Astrocyte (in vitro differentiated cells and primary cell): ENCODE measurements around the gene CREB3L2. TPM values are rescaled to one million over a fixed set of nuclear protein-coding genes. Genes with fewer than 3 reads are reported as not detected.

Source experiments
- DNase-seq: peaks from one replicate; pipeline ENCODE4 v3.0.0-alpha.2; 2010; ENCODE audit warnings: low read depth
- FAIRE-seq: peaks from 2 replicates; lab custom pipeline; 2011; peaks lifted over from hg19 to GRCh38; lab: Jason Lieb, UNC
- H2AFZ ChIP-seq: 2 replicates; pipeline ENCODE4 v1.6.0; 2012; ENCODE audit warnings: low read depth, low read length, inconsistent platforms
- H3K27ac ChIP-seq: 2 replicates; pipeline ENCODE4 v1.5.1; 2011; ENCODE audit warnings: low read depth, low read length, inconsistent platforms
- H3K27me3 ChIP-seq: 2 replicates; pipeline ENCODE4 v1.6.0; 2011; ENCODE audit warnings: low read length, inconsistent platforms; ENCODE audit not compliant: insufficient read depth
- H3K36me3 ChIP-seq: 2 replicates; pipeline ENCODE4 v1.5.1; 2011; ENCODE audit warnings: low read length, inconsistent platforms; ENCODE audit not compliant: insufficient read depth
- H3K4me1 ChIP-seq: 2 replicates; pipeline ENCODE4 v1.5.1; 2011; ENCODE audit warnings: low read length, inconsistent platforms; ENCODE audit not compliant: insufficient read depth
- H3K4me2 ChIP-seq: 2 replicates; pipeline ENCODE4 v1.6.0; 2012; ENCODE audit warnings: low read length, inconsistent platforms
- H3K4me3 ChIP-seq: 2 replicates; pipeline ENCODE4 v1.5.1; 2011; ENCODE audit warnings: low read depth, mild to moderate bottlenecking, low read length, inconsistent platforms; ENCODE audit not compliant: insufficient read depth
- H3K79me2 ChIP-seq: 2 replicates; pipeline ENCODE4 v1.6.0; 2012; ENCODE audit warnings: mild to moderate bottlenecking, low read length, inconsistent platforms; ENCODE audit not compliant: insufficient read depth
- H3K9ac ChIP-seq: 2 replicates; pipeline ENCODE4 v1.6.0; 2012; ENCODE audit warnings: mild to moderate bottlenecking, low read length, inconsistent platforms
- H3K9me3 ChIP-seq: 2 replicates; pipeline ENCODE4 v1.5.1; 2012; ENCODE audit warnings: low read depth, mild to moderate bottlenecking, low read length, inconsistent platforms; ENCODE audit not compliant: insufficient read depth
- H4K20me1 ChIP-seq: 2 replicates; pipeline ENCODE4 v1.6.0; 2012; ENCODE audit warnings: low read length, inconsistent platforms; ENCODE audit not compliant: insufficient read depth
- H3K27ac Mint-ChIP-seq: one replicate; pipeline ENCODE4 v1.8.0; 2021; ENCODE audit warnings: mild to moderate bottlenecking, mixed read lengths; ENCODE audit not compliant: unreplicated experiment
- H3K27me3 Mint-ChIP-seq: one replicate; pipeline ENCODE4 v1.8.0; 2021; ENCODE audit warnings: low read depth, mixed read lengths; ENCODE audit not compliant: unreplicated experiment
- H3K36me3 Mint-ChIP-seq: one replicate; pipeline ENCODE4 v1.8.0; 2021; ENCODE audit warnings: low read depth, mixed read lengths; ENCODE audit not compliant: unreplicated experiment
- H3K4me1 Mint-ChIP-seq: one replicate; pipeline ENCODE4 v1.8.0; 2021; ENCODE audit warnings: low read depth, mixed read lengths; ENCODE audit not compliant: unreplicated experiment
- H3K4me3 Mint-ChIP-seq: one replicate; pipeline ENCODE4 v1.8.0; 2021; ENCODE audit warnings: mild to moderate bottlenecking, moderate library complexity, mixed read lengths; ENCODE audit not compliant: unreplicated experiment
- H3K9me3 Mint-ChIP-seq: one replicate; pipeline ENCODE4 v1.8.0; 2021; ENCODE audit warnings: mild to moderate bottlenecking, mixed read lengths; ENCODE audit not compliant: unreplicated experiment
- EZH2 ChIP-seq: IDR thresholded peaks from 2 replicates; pipeline ENCODE4 v1.6.1; 2012; ENCODE audit warnings: mild to moderate bottlenecking, low read length, inconsistent platforms; ENCODE audit not compliant: insufficient read depth
- total RNA-seq: library from RNA; stranded (reverse); gene quantifications from 2 replicates; pipeline ENCODE4 v1.2.1, GENCODE V29; 2021
- TF ChIP-seq, protein P1 (sequence below): IDR thresholded peaks from 2 replicates; pipeline ENCODE4 v1.5.1; 2011; ENCODE audit warnings: low read depth, mild to moderate bottlenecking, inconsistent platforms, low read length, moderate library complexity; ENCODE audit not compliant: insufficient read depth

Gene CREB3L2
- total RNA-seq, 1 donor from 2014 or later, result 116 TPM

DNA sequence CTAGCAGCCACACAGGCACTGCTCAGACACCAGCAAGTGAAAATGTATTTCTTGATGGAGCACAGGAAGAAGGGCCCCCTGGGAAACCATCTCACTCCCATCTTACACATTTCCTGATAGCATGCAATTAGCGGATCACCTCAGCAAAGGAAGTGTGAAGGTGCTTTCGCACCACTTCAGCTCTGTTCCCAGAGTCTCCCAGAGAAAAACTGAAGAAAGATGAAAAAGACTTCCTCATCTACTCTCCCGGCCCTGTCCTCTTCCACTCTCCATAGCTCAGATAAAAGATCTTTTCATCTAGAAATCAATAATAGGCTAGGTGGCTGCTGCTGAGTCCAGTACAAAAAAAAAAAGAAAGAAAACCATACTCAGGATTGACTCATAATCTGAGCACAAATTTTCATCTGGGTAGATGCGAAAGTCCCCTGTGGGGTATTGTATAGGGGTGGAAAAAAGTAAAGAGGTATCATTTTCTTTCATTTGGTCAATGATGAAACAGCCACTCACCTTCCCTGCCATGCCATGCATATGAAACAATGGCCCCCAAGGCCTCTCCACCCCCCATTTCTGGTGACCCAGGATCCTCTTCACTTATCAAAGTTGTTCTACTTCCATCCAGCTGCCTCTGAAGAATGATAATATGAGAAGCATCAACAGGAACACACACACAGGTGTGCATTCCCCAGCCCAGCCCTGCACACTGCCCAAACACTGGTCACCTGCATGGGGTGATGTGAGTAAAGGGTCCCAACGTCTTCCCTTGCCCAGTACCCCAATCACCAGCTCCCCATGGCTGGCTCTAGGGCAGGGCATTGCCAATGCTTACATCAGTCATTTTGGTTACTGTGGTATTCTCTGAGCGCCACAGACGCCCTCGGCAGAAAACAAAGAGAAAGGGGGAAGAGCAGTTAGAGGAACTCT lies 106.3 kb downstream of the CREB3L2 start:
- Histone ChIP-seq H3K4me1 (peaks cover 5% of the 10 kb centered on the region), H2AFZ (no peak overlapping the region), H3K79me2 (no peaks in the 10 kb centered on the region), H4K20me1 (no peaks in the 10 kb centered on the region), H3K9ac (no peak overlapping the region), H3K27ac (no peak overlapping the region), H3K9me3 (no peaks in the 10 kb centered on the region), H3K4me3 (no peak overlapping the region), H3K36me3 (peaks cover 41% of the 10 kb centered on the region), H3K4me2 (no peak overlapping the region), H3K27me3 (no peaks in the 10 kb centered on the region)
- Mint-ChIP-seq H3K36me3 (peaks cover 38% of the 10 kb centered on the region), H3K27ac (no peak overlapping the region), H3K4me1 (no peaks in the 10 kb centered on the region), H3K4me3 (no peak overlapping the region), H3K9me3 (no peaks in the 10 kb centered on the region), H3K27me3 (no peaks in the 10 kb centered on the region)
- FAIRE-seq, result no peak
- no peak for DNase-seq
- TF ChIP-seq, protein P1, sequence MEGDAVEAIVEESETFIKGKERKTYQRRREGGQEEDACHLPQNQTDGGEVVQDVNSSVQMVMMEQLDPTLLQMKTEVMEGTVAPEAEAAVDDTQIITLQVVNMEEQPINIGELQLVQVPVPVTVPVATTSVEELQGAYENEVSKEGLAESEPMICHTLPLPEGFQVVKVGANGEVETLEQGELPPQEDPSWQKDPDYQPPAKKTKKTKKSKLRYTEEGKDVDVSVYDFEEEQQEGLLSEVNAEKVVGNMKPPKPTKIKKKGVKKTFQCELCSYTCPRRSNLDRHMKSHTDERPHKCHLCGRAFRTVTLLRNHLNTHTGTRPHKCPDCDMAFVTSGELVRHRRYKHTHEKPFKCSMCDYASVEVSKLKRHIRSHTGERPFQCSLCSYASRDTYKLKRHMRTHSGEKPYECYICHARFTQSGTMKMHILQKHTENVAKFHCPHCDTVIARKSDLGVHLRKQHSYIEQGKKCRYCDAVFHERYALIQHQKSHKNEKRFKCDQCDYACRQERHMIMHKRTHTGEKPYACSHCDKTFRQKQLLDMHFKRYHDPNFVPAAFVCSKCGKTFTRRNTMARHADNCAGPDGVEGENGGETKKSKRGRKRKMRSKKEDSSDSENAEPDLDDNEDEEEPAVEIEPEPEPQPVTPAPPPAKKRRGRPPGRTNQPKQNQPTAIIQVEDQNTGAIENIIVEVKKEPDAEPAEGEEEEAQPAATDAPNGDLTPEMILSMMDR, result no peak
- TF ChIP-seq EZH2, result no peak

DNA sequence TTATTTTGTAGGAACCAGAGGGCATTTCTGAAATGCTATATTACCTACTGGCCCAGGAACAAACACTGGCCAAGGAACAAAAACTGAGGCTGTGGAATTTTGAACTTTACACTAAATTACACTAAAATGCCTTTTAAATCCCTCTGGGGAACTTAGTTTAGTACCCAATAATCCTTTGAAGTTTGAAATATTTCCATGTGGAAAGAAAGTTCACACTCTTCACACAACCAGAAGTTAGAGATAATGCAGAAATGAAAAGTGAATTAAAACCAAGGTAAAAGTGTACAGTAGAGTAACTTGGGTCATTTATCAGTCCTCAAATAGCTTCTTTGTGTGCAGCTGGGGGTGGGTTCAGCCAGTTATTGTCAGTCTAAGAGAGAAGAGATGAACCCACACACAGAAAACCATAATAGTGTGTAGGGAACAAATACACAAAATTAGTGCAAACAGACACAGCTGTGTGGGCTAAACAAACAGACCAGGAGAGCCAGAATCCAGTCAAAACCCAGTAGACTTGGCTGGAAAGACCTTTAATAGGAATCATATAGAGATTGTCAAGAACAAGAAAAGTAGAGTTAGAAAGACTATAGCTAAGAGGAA lies 108.6 kb downstream of the CREB3L2 start:
- Histone ChIP-seq H3K4me2 (no peak overlapping the region), H3K9ac (no peak overlapping the region), H3K9me3 (no peaks in the 10 kb centered on the region), H3K4me1 (no peaks in the 10 kb centered on the region), H4K20me1 (no peaks in the 10 kb centered on the region), H2AFZ (no peak overlapping the region), H3K79me2 (peaks cover 8% of the 10 kb centered on the region), H3K27me3 (no peaks in the 10 kb centered on the region), H3K27ac (no peak overlapping the region), H3K36me3 (peaks cover 46% of the 10 kb centered on the region), H3K4me3 (no peak overlapping the region)
- Mint-ChIP-seq H3K27me3 (no peaks in the 10 kb centered on the region), H3K4me3 (no peak overlapping the region), H3K9me3 (no peaks in the 10 kb centered on the region), H3K36me3 (peaks cover 46% of the 10 kb centered on the region), H3K27ac (no peak overlapping the region), H3K4me1 (no peaks in the 10 kb centered on the region)
- TF ChIP-seq, protein P1, result no peak
- no peak for TF ChIP-seq EZH2
- FAIRE-seq (no peak), DNase-seq (no peak)
